Stimulated activated CD4-positive, alpha-beta T cell treated with anti-CD3 and anti-CD28 coated beads, Interleukin-1b, Interleukin-23, amount 100 ng/mL, for 48 hours (primary cell): ENCODE measurements around the gene SLFN5.
A peak's percentile ranks its signal among the peaks of the same experiment; 100 is the strongest.
"Not testable (repeated sequence)": the region's sequence is repeated elsewhere in the genome, so short reads cannot be mapped to it uniquely, and the experiment has no call there.

Experiments used
- DNase-seq: peaks from one replicate; pipeline ENCODE4 v3.0.0-alpha.2; 2020

The SLFN5 gene

DNA sequence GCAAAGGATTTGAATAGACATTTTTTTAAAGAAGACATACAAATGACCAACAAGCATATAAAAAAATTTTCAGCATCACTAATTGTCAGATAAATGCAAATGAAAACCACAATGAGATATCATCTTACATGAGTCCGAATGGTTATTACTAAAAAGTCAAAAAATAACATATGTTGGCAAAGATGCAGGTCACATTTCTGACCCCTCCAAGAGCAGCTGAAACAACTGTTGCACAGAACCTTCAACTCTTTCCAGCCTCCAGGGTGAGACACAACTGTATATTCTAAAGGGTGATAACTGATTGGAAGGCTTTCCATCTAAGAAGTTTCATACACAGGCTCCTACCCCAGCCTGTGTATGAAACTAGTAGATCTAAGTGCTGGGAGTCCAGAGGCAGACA, 51.9 kb downstream of the SLFN5 start:
- no peak for DNase-seq

DNA sequence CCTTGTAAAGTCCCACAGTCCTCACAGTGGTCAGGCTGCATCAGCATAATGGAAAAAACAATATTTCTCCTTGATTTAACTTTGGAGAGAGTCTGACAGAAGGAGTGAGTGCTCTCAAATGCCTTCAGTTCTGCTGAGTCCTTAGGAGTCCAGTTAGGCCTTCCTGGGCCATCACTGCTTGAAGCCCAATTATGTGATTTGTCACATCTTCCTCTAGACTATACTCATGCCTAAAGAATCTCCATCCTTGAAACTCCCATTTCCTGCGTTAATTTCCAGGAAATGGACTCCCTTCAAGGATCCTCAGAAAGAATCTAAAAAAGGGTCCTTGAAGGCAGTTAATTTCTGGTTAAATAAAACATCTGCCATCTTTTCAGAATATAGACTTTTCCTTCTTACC, 52.8 kb downstream of the SLFN5 start:
- no peak for DNase-seq

DNA sequence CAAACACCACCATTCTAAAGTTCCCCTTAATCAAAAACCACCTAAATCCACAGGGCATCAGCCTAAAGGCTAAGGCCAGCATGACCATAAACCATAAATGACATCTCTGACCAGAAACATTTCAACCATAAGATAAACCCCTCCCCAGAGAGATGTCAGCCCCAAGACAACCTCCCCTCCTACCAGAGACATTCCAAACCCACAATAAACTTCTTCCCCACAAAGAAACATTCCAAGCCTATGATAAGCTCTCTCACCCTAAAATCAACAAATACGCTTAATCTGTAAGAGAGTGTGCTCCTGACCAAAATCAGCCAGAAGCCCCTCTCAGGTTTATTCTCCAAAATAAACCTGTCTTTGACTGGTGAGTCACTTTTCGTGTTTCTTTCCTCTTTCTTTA, 54.8 kb downstream of the SLFN5 start:
- no peak for DNase-seq

DNA sequence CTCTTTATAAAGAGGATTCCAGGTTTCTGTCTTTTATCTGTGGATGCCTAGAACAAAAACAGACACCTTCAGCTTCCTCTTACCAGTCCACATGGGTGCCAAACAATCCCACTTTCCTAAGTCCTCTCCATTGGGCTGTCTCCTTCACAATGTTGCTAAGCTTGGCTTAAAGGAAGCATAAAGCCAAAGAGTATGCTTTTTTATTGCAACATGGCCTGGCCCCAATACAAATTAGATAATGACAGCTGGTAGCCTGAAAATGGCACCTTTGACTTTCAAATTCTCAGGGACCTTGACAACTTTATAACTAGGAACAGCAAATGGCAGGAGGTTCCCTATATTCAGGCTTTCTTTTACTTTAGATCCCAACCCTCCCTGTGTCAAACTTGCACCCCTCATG, 55.8 kb downstream of the SLFN5 start:
- DNase-seq = no peak

DNA sequence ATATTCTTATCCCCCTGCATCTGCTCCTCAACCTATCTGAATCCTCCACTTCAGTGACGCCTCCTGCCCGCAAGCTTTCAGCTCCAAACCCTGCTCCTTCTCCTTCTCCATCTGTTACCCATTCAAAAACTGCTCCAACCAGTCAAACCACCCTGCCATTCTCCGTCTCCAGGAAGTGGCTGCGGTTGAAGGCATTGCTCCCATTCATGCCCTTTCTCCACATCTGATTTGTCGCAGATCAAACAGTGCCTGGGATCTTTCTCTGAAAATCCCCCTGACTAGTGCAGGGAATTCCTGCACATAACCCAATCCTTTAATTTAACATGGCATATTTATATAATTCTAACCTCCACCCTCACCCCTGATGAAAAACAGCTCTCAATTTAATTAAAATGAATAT, 56.3 kb downstream of the SLFN5 start:
- no peak for DNase-seq

DNA sequence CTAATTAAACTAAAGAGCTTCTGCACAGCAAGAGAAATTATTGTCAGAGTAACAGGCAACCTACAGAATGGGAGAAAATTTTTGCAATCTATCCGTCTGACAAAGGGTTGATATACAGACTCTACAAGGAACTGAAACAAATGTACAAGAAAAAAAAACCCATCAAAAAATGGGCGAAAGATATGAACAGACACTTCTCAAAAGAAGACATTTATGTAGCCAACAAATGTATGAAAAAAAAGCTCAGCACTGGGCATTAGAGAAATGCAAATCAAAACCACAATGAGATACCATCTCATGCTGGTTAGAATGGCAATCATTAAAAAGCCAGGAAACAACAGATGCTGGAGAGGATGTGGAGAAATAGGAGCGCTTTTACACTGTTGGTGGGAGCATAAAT, 66.5 kb downstream of the SLFN5 start:
- not testable (repeated sequence) for DNase-seq

DNA sequence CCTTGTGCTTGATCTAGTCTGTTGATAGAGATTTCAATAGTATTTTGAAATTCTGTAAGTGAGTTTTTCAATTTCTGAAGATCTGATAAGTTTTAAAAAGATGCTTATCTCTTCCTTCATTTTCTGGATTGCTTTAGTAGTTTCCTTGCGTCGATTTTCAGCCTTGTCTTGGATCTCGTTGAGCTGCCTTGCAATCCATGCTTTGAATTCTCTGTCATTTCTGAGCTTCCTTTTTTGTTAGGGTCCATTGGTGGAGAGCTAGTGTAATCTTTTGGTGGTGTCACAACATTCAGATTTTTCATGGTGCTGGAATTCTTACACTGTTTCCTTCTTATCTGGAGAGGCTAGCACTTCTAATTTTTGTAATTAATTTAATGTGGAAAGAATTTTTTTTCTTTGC, 69.5 kb downstream of the SLFN5 start:
- no peak for DNase-seq

DNA sequence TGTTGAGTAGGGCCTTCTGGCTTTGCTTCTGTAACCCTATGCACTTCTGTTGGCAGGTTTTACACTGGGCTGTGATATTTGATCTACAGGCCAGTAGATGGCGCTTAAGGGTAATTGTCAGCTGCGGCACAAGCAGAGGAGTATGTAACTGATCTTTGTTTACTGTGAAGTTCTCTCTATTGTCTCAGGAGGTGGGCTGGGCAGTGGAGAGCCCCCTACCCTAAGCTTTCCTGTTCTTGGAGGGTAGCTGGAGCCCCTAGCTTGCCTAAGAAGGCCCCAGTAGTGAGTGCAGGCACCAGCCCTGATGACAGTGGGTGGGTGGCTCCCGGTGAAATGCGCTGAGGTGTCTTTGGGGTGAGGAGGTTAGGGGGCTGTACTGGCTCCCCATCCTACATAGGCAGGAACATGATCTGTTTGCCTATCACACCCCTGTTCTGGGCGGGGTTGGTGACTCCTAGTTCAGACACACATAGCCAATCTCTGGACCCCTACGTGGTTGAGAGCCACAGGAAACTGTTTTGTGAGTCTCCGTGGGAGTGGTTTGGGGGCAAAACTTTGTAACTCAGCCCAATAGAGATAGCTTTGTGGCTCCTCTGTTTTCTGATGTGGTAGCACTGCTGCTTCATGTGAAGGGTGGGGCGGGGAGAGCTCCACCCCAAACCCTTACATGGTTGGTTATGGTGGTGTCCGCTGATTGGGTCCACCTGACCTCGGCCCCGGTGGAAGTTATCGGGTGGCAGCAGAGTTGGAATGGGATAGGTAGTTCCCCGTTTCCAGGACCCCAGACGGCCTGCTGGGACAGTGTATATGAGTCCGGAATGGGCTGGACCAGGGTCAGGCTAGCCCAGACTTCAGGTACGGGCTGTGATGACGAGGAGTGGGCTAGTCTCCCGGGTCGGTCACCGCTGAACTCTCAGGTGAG, 70.2 kb downstream of the SLFN5 start:
- DNase-seq = peak; percentile 78

DNA sequence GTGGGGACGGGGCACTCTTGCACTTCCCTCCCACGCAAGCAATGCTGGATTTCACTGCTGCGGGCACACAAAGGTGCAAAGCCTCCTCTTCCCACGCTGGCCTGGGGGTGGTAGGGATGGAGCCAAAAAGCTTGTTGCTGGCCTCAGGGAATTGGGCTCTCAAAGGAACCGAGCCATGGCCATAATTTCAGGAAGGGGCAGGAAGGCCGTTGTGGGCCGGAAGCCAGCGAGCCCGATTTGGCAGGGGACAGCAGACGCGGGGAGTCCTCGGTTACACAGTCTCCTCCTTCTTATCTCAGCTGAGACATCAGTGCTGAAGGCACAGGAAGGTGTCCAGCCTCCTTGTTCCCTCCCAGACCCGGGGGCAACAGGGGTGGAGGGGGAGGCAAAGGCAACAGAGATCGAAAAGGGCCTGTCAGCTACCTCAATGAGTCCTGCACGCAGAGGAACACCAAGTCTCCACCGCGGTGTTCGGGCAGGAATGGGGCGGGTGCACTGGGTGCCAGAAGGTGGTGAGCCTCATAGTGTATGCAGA, 71.1 kb downstream of the SLFN5 start:
- DNase-seq = peak; percentile 4

DNA sequence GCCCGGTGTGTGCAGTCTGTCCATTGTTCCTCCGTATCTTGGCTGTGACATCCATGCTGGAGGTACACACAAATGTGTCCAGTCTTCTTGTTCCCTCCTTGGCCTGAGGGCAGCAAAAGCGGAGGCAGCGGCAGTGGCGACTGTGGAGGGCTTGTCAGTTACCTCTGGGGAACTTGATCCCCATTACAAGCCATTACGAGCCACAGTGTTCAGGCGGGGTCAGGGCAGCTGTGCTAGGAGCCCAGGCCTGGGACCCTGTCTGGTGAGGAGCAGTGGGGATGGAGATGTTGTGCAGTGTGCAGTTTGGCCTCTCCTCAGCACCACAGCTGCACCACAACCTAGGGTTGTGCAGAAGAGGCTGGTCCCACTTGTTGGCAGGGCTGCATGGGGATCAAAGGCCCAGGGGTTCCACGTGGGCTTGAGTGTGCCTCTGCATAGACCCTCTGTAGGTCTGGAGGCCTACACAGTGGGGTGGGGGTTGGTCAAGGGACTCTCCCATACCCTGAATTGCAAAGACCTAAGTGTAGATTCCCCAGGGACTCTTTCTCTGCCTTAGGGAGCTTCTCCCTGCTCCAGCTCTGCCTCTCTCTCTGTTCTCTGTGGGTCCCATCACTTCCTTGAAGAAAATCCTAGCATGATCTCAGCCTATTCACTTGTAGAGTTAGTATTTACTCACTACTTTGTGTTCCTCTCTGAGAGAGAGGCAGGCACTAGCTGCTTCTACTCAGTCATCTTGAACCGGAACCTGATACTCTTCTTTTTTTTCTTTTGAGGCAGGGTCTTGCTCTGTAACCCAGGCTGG, 71.7 kb downstream of the SLFN5 start:
- no peak for DNase-seq

DNA sequence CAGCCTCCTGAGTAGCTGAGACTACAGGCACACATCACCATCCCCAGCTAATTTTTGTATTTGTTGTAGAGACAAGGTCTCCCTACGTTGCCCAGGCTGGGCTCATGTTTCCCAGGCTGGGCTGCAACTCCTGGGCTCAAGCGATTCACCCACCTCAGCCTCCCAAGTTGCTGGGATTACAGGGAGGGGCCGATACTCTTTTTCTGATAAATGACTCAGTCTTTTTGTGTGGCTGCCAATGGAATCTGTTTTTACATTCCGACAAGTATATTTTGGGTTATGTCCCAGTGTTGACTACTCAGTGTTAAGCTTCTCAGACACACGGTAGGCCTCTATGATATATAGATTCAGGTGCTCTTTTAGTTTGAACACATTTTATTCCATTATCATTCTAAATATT, 72.4 kb downstream of the SLFN5 start:
- no peak for DNase-seq

DNA sequence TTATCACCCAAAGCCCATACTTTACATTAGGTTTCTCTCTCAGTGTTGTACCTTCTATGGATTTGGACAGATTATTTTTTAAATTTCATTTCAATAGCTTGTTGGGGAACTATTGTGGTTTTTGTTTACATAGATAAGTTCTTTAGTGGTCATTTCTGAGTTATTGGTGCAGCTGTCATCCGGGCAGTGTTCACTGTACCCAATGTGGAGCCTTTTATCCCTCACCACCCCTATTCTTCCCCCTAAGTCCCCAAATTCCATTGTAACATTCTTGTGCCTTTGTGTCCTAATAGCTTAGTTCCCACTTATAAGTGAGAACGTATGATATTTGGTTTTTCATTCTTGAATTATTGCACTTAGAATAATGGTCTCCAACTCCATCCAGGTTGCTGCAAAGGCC, 73.1 kb downstream of the SLFN5 start:
- DNase-seq = no peak

DNA sequence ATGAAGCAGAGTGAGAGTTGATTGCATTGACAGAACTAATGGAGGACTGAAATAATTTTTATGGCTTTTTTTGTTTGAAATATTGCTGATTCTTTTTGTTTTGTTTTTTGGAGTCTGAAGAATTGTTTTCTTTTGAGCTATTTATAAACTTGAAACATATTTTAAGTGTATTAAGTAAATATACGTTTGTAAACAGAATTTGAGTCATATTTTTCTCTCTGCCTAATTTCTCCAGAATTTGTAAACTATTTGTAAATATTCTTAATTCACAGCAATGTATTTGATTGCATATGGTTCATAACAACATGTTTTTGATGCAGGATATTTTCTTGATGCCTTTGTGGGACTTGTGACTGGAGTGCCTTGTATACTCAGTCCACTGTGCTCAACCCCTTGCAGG, 79.9 kb downstream of the SLFN5 start:
- no peak for DNase-seq
